ENCODE results near the gene TRERF1.

DNA sequence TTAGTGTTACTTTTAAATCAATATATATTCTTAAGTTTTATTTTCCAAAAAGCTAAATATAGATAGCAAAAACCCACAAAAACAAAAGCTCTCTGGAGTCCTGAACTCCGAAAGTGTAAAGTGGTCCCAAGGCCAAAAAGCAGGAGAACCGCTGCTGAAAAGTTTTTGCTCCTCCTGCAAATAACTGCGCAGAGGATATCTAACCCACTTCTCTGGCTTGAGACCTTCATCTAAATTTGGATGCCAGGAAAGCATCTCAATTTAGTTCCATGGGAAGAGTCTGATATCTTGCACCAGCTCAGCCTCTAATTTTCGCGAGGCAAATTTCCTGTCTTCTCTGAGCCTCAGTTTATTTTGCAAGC lies 234.6 kb downstream of the TRERF1 start:
- TF ChIP-seq CTCF (IDR thresholded peaks at IDR 0.05) (no peak), POLR2A (IDR thresholded peaks at IDR 0.05) (no peak)

All from transverse colon (tissue), 3 donors.